Kidney glomerular epithelial cell (primary cell): Measurements from ENCODE around the gene SUSD3.
A peak's percentile ranks its signal among the peaks of the same experiment; 100 is the strongest.
"Not testable (repeated sequence)": the region's sequence is repeated elsewhere in the genome, so short reads cannot be mapped to it uniquely, and the experiment has no call there.

Experiments used
- DNase-seq: peaks from one replicate; lab custom pipeline; 2025; lab: John Stamatoyannopoulos, UW

Gene SUSD3

DNA sequence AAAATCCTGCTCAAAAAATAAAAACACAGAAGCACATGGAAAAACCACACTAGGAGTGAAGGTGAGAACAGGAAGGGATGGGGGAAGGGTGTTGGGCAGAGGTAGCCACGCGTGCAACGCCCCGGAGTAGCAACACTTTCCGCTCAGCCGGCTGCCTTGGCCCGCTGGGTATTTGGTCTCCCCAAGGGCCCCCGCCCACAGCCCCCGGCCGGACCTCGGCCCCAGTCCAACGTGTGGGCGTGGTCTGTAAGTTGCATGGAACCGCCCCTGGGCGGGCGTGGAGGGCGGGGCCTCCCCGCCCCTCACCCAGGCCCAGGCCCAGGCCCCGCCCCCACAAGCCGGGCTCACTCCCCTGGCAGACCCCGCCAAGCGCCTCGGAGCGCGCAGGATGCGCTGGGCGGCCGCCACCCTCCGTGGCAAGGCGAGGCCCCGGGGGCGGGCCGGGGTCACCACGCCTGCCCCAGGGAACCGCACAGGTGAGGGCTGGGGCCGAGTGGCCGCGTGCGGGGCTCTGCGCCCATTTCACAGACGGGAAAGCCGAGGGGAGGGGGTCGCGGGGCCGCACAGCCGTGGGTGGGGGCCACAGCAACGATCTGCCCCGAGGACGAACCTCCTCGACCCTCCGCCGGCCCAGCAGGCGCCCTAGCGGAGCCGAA, at the start of gene SUSD3:
TSS of gene SUSD3 (plus strand) at position 347 of the 656 bp plus-strand sequence. CDS start at position 389, 42 bp downstream.
- DNase-seq = peak; percentile 48

DNA sequence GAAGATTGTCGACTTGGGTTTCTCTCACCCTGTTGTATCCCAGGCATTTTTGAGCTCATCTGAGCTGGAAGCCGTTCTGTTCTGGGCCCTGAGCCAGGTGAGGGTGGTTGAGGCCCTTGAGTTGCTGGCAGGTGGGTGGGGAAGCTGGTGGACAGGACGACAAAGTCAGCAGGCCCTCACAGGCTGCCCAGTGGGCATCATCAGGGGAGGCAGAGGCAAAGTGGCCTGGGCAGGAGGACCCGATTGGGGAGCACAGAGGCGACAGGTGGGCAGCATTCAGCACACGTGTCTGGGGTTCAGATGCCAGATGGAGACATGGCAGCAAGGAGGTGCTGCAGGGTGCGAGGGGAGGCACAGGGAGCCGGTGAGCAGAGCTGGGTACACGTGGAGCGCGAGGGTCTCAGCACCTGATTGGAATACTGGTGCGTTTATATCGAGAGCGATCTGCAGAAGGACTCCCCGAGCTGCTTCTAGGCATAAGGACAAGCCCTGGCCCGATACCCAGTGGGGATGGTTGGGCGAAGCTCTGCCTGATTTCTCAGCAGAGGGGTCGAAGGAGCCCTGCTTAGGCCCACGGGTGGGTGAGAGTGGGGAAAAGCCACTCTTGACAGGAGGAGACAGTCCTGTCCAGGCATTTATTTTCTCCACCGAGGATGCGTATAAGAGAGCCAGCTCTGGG, 49.0 kb upstream of the SUSD3 start:
- DNase-seq = no peak

DNA sequence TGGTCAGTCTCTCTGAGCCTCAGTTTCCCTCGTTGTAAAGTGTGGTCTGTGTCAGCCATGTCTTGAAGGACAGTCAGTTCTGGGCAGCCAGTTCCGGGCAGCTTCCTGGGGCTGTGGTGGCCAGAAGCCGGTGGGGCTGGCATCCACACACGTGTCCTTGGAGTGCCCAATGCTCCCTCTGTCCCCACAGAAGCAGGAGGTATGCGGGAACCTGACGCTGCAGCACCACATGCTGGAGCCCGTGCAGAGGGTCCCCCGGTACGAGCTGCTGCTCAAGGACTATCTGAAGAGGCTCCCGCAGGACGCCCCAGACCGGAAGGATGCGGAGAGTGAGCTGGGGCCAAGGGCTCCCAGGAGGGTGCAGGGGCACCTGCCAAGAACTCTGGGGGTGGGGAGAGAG, 48.4 kb upstream of the SUSD3 start:
- DNase-seq = no peak

DNA sequence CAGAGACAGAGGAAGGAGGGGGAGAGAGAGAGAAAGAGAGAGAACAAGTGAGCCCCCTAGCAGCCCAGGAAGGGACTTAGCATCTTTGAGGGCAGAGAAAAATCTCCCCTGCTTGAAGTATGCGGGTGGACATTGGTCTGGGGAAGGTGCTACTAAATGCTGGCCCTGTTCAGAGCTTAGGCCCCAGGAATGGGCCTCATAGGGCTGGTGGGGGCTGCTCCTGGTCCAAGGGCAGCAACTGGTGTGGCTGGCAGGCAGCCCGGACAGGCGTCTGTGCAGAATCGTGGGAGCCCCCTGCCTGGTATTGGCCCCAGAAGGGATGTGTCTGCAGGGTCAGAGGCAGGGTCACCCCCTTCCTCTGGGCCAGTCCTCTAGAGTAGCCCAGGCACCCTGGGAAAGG, 47.8 kb upstream of the SUSD3 start:
- no peak for DNase-seq

DNA sequence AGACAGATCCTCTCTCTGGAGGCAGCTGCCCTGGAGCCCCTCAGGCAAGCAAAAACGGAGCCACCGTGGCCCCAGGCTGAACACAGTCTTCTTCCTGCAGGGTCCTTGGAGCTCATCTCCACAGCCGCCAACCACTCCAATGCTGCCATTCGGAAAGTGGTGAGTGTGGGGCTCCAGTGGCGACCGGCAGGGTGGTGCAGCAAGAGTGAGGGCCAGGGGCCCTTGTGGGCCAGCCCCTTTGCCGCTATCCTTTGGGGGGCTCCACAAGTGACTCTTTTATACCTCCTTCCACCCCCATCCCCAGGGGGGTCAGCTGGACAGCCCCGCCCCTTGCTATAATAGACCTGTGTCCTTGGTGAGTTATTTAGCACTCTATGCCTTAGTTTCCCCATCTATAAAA, 47.4 kb upstream of the SUSD3 start:
- DNase-seq = no peak

DNA sequence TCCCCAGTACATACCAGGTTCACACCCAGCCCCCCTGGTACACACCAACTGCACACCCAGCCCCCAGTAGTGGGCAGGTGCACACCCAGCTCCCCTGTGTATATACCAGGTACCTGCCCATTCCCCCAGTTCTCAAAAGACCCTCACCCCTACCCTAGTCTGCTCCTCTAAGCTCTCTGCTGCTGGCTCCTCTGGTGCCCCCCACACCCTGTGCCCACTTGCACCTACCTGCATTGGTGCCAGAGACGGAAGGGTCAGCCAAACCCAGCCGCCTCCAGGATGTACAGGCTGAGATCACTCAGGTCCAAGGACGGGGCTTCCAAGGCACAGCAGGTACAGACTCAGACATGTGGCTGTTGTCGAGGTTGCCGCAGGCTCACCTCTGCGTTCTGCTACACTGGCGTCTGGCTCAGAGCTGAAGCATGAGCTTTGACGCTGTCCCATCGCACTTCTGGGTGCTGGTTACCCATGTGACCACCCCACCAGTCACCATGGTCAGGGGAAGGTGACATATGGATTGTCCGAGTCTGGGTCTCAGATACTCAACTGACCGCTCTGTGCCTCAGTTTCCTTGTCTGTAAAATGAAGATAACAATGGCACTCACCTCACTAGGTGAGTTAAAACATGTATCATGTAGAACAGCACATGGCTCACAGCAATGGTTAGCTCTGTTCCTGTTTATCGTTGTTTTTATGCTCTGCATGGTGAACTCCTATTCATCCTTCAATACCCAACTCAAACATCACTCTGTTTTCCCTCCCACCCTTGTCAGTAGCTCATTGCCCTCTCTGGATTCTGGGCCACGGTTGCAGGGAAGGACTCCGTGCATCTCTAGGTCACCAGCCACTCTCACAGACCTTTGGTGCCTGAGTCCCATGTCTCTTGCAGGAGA, 45.3 kb upstream of the SUSD3 start:
- DNase-seq = no peak

DNA sequence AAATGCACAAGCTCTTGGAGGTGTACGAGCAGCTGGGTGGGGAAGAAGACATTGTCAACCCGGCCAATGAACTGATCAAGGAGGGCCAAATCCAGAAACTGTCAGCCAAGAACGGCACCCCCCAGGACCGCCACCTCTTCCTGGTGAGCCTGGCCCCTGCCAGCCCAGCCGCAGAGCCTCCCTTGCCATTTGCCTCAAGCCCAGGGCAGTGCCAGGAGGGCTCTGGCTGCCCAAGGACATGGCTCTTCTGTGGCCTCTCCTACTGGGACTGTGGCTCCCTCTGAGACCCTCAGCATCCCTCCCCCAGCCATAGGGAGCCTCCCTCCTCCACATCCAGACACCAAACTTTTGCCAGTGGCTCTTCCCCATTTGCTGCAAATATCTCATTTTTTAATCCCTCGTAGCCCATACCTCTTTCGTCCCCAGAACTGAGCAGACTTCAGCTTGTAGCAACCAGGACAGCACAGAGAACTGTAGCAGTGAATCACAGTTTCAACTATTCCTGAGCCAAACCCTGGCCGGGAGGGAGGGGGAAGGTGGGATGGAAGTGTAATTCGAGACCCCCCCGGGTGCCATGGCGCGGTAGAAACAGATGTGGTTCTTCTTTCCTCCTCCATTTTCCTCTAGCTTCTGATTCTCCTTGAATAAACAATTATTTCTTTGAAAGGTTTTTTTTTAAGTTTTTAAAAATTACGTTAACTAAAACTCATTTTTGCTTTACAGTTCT, 44.5 kb upstream of the SUSD3 start:
- no peak for DNase-seq

DNA sequence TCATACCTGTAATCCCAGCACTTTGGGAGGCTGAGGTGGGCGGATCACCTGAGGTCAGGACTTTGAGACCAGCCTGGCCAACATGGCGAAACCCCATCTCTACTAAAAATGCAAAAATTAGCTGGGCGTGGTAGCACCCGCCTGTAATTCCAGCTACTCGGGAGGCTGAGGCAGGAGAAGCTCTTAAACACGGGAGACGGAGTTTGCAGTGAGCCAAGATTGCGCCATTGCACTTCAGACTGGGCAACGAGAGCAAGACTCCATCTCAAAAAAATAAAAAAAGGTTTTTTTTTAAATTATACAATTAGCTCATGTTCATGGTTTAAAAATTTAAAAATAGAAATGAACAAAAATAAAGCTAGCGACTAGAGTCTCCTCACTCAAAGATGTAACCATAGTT, 43.3 kb upstream of the SUSD3 start:
- DNase-seq = not testable (repeated sequence)

DNA sequence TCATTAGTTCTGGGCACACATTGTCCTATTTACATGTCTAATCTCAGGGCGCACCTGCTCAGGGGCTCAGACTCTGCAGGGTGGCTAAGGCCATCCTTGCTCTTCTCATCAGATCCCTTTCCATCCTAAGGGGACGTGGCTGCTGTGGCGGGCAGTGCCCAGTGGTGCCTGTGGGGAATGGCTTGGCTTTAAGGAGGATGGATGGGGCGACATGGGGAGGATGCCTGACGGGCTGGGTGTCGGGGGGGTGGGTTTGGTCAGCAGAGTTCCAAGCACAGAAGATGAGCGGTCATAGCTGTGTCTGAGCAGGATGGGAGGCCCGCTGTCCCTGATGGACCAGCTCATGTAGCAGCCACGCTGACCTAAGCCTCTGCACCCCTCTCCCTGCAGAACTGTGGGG, 40.9 kb upstream of the SUSD3 start:
- DNase-seq = no peak

DNA sequence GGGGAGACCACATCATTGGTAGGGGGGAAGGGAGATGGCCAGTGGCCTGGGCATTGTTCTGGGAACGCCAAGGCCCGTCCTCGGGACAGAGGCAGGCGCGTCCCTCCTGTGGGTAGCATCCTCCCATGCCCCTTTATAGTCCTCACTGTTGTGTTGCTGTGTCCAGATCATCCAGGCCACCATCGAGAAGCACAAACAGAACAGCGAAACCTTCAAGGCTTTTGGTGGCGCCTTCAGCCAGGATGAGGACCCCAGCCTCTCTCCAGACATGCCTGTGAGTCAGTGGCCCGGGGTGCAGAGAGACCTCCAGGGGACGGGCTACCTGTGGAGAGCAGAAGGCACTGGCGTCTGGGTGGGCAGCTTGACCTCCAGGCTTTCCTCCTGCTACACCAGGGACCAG, 38.4 kb upstream of the SUSD3 start:
- no peak for DNase-seq

DNA sequence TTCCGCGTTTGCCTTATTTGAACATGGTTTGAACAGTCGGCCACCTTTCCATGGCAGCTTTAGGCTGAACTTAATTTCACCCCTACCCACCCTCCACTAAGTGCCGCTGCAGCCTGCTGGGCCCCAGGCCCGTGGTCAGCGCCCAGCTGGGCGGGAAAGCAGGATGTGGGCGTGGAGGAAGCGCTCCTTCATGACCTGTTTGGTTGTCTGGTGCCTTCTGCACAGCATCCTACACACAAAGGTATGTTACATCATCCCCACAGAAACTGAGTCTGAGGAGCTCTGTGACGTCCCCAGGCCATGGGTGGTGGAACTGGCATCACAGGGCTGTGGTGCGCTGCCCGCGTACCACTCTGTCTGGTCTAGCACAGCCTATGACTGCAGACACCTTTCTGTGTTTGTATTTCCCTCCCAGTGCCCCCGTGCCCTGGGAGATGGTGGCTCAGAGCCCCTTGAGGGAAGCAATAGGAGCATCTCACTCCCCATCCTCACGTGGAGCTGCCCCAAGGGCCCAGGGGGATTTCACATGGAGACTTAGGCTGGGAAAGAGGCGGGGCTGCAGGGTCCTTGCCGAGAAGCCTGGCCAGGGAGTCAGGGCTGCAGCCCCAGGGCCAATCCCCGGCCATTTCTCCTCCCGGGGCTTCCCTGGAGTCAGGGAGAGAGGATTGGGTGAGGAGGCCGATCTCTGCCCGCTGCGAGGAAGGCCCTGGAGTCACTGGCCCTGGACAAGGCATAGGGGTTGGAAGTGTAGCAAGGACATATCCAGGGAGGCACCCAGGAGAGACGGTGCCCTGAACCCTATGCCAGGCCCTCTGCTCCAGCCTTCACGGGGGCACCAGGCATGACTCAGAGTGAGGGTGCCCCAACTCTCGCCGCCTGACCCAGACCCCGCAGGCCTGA, 37.5 kb upstream of the SUSD3 start:
- DNase-seq = no peak

DNA sequence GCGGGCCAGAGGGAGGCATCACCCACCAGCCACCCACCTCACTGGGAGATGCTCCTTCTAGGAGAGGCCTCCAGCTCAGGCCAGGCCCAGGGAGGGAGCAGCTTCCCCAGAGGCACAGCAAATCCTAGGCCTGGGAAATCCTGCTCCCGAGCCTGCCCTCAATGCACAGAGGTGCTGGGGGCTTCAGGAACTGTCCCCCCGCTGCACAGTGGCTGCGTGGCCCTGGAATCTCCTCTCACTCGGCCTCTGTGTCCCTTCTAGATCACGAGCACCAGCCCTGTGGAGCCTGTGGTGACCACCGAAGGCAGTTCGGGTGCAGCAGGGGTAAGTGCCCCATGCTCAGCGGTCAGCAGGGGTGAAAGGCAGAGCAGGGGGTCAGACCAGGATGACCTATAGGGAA, 36.4 kb upstream of the SUSD3 start:
- DNase-seq = no peak

DNA sequence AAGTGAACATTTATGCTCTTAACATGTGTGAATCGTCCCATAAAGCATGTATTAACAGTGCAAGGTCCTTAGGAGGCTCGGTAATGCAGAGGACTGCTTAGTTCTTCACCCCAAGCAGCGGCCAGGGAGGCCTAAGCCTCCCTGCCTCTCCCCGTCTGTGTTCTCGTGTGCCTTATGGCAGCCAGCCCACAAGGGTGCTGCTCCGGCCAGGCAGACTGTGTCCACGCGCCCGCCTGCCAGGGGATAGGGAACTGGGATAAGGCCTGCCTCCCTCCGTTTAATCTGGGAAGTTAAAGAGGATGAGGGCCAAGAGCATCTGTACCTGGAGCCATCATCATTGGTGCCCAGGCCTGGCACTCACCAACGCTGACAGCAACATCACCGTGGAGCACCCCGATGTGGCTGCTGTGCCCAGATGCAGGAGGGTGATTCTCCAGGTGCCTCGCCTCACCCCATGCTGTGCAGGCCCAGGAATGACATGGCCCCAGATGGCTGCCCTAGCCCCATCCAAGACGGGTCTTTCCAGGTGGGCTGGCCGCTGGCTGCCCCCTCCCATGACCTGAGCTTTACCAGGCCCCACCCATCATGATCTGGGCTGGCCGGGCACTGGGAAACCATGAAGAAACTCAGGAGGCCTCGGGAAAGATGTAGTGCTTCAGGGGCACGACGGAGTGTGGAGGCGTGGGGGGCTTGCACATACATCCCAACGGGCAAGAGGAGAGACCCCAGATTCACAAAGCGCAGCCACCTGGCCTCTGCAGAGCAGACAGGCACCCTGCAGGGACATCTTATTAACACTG, 35.6 kb upstream of the SUSD3 start:
- DNase-seq = no peak

DNA sequence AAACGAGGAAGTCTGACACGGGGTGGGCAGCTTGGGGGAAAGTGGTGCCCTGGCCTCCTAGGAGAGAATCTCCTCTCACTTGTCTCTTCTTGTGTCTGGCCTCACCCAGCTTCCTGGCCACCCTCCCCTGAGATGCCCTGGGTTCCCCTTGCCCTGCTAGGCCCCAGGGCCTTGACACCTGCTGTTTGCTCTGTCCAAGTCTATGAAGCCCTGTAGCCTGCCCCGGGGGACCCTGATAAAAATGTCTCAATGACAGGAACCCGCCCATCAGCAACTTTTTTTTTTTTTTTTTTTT, 35.0 kb upstream of the SUSD3 start:
- DNase-seq = no peak

DNA sequence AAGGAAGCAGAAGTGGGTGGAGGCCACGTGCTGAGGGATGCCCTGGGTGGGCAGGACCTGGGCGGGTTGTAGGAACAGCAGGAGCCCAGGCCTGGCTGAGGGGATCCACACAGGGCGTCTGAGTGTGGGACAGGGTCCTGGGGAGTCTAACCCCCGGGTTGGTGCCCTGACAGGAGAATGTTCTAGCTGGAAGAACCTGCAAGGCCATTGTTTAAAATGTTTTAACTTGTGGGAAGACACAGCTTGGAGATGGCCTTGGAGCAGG, 33.9 kb upstream of the SUSD3 start:
- no peak for DNase-seq

DNA sequence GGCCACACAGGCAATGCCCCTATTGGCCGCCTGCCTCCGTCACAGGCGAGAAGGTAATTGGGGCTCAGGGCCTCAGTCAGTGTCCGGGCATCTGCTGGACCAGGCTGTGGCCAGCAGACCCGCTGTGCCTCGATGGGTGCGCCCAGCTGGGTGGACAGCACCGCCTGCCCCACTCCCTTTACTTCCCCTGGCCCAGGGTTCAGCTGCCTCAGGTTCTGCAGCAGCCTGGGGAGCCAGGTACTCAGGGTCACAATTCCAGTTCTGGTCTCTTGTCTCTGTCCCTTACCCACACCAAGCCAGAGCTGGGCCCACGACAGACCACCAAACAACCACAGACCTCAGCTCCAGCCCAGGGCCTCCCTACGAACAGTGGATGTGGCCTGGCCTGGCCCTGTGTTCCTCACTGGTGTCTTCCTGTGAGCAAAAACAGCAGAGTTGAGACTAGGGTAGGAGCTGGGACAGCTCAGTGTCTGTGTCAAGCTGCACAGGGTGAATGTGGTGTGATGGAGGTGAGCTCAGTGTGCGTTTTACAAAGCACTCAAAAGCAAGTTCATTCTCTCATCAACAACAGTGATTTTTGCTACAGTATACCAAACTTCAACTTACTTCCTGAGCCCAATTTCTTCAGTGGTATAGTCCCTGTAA, 33.4 kb upstream of the SUSD3 start:
- DNase-seq = no peak

DNA sequence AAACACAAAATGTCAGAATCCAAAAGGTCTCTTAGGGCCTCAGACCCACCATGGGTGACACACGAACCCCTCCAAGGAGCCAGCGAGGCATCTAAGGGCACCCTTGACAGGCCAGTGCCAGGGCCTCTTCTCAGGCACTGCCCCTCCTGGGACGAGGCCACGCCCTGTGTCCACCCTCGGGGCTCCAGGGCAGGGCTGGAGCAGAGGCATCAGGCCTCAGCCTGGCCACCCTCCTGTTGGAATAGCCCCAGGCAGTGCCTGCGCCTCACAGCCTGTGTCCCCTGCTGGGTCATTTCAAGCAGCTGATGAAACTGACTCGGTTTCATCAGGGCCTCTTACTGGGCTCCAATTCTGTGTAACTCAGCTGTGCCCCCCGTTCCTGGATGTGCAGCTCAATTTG, 32.8 kb upstream of the SUSD3 start:
- DNase-seq = no peak

DNA sequence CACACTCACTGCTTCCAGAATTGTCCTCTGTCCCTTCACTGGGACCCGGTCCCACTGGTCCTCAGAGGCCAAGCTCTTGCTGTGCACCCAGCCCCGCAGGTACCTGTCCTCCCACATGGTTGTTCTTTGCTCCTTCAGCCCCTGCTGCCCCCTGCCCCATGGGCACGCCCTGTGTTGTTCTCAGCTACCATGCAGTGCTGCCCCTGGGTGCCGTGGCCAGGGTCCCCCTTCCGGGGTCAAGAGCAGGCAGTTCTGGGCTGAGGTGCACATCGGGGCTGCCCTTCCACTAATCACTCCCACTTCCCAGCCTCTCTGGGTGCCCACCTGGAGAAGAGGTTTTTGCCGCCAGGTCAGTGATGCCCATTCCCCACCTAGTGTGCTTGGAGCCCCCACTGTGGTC, 31.9 kb upstream of the SUSD3 start:
- DNase-seq = no peak

DNA sequence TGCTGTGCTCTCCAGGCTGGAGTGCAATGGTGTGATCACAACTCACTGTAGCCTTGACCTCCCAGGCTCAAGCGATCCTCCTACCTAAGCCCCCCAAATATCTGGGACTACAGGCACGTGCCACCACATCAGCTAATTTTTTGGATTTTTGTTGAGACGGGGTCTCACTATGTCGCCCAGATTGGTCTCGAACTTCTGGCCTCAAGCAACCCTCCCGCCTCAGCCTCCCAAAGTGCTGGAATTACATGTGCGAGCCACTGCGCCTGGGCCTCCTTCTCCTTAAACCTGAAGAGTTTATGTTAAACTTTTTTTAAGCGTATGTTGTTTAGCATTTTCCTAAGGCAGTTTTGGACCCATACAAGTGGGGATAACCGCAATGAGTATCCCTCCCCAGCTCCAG, 30.8 kb upstream of the SUSD3 start:
- DNase-seq = no peak

DNA sequence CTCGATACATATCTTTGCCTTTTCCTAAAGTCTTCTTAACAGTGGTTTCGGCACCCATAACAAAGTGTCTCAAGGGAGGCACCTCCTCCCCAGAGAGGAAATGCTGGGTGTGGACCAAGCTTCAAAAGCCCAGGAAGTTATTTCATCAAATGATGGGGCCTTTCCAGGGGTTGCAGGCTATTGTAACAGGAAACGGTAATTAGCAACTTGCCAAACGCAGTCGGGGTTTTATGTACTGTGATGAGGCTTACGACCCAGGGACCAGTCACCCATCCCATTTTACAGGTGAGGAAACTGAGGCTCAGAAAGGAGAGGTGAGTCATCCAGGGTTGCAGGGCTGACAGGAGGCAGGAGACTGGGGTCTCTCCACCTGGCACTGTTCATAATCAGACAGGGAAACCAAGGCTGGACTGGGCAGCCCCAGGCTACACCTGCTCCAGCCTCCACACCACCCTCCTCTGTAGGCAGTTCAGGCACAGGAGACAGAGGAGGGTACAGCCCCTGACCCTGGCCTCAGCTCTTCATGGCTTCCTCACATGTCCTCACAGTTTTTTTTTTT, 30.0 kb upstream of the SUSD3 start:
- DNase-seq = no peak
